ENCODE results near the gene RMP24.

RMP24 gene

GRCh38 chr18:36012891-36013290 is 40.4 kb downstream of the RMP24 start:
- no peak overlapping the region for H3K27ac ChIP-seq
- H3K36me3 ChIP-seq: no peaks in the 10 kb centered on the region
- H3K27me3 ChIP-seq: no peaks in the 10 kb centered on the region
- no peaks in the 10 kb centered on the region for H3K9me3 ChIP-seq
- in situ Hi-C loops (cut with MboI; ENCODE audit: low pct_ligation_motif_present in 1 of 4, low pct_unique_long_range_greater_than_20kb in 1 of 4, low sequenced_read_pairs in 3 of 4): loop anchor here in 3 of 4 donors (5.0 to 25.0 kb wide), 3 partner anchors 269 to 274 kb away; partner anchors contain the start of gene FHOD3 (in 1 of the 3)
- no peak for DNase-seq
- no peaks in the 10 kb centered on the region for H3K4me1 ChIP-seq
- TF ChIP-seq POLR2A (IDR thresholded peaks at IDR 0.05) (no peak), POLR2AphosphoS5 (IDR thresholded peaks at IDR 0.05) (no peak), EP300 (IDR thresholded peaks at IDR 0.05; ENCODE audit: low read depth) (no peak), CTCF (IDR thresholded peaks at IDR 0.05) (no peak)
- intact Hi-C loops (cut with DNase I; ENCODE audit: low total_unique reads): no loop called here
- no peak overlapping the region for H3K4me3 ChIP-seq
- WGBS, 2 donors (ENCODE audit: low coverage in 1 of 2): 89 to 94% methylated on average over 1 to 2 of the region's 2 CpGs

GRCh38 chr18:36015629-36016028 is 43.1 kb downstream of the RMP24 start:
- Histone ChIP-seq H3K4me1 (no peaks in the 10 kb centered on the region), H3K9me3 (no peaks in the 10 kb centered on the region), H3K36me3 (no peaks in the 10 kb centered on the region), H3K4me3 (no peak overlapping the region), H3K27me3 (no peaks in the 10 kb centered on the region), H3K27ac (no peak overlapping the region)
- TF ChIP-seq POLR2AphosphoS5 (IDR thresholded peaks at IDR 0.05): no peak
- TF ChIP-seq EP300 (IDR thresholded peaks at IDR 0.05; ENCODE audit: low read depth): no peak
- no peak for TF ChIP-seq POLR2A (IDR thresholded peaks at IDR 0.05)
- no peak for TF ChIP-seq CTCF (IDR thresholded peaks at IDR 0.05)
- intact Hi-C loops (cut with DNase I; ENCODE audit: low total_unique reads) (loop anchor here (5.0 kb wide), 1 partner anchor 267 kb away; no protein-coding TSS in a partner anchor), in situ Hi-C loops (cut with MboI; ENCODE audit: low pct_ligation_motif_present in 1 of 4, low pct_unique_long_range_greater_than_20kb in 1 of 4, low sequenced_read_pairs in 3 of 4) (loop anchor here in 1 of 4 donors (25.0 kb wide), 1 partner anchor 272 kb away; the partner anchor contains the start of gene FHOD3)
- DNase-seq: no peak
- 77 to 100% methylated on average over 2 to 3 of the region's 3 CpGs for WGBS, 2 donors (ENCODE audit: low coverage in 1 of 2)

- H3K36me3 ChIP-seq: no peaks in the 10 kb centered on the region
- 60 to 80% methylated on average over 1 to 2 of the region's 2 CpGs for WGBS, 2 donors (ENCODE audit: low coverage in 1 of 2)
- H3K27ac ChIP-seq: no peak overlapping the region
- in situ Hi-C loops (cut with MboI; ENCODE audit: low pct_ligation_motif_present in 1 of 4, low pct_unique_long_range_greater_than_20kb in 1 of 4, low sequenced_read_pairs in 3 of 4): loop anchor here in 1 of 4 donors (25.0 kb wide), 1 partner anchor 270 kb away; the partner anchor contains the start of gene FHOD3
- H3K27me3 ChIP-seq: no peaks in the 10 kb centered on the region
- intact Hi-C loops (cut with DNase I; ENCODE audit: low total_unique reads): loop anchor here (5.0 kb wide), 1 partner anchor 265 kb away; no protein-coding TSS in a partner anchor
- no peak for DNase-seq
- no peaks in the 10 kb centered on the region for H3K4me1 ChIP-seq
- TF ChIP-seq EP300 (IDR thresholded peaks at IDR 0.05; ENCODE audit: low read depth): no peak
- no peak for TF ChIP-seq CTCF (IDR thresholded peaks at IDR 0.05)
- no peak for TF ChIP-seq POLR2A (IDR thresholded peaks at IDR 0.05)
- TF ChIP-seq POLR2AphosphoS5 (IDR thresholded peaks at IDR 0.05): no peak
- no peak overlapping the region for H3K4me3 ChIP-seq
- no peaks in the 10 kb centered on the region for H3K9me3 ChIP-seq
Measured at GRCh38 chr18:36017232-36017631, 44.8 kb downstream of the RMP24 start.

GRCh38 chr18:36020174-36020711 is 47.8 kb downstream of the RMP24 start:
- 84 to 91% methylated on average over 3 of the region's 3 CpGs for WGBS, 2 donors (ENCODE audit: low coverage in 1 of 2)
- H3K36me3 ChIP-seq: no peaks in the 10 kb centered on the region
- DNase-seq: no peak
- H3K4me1 ChIP-seq: no peaks in the 10 kb centered on the region
- intact Hi-C loops (cut with DNase I; ENCODE audit: low total_unique reads): no loop called here
- H3K9me3 ChIP-seq: no peaks in the 10 kb centered on the region
- no peak for TF ChIP-seq CTCF (IDR thresholded peaks at IDR 0.05)
- no peak for TF ChIP-seq POLR2AphosphoS5 (IDR thresholded peaks at IDR 0.05)
- TF ChIP-seq POLR2A (IDR thresholded peaks at IDR 0.05): no peak
- TF ChIP-seq EP300 (IDR thresholded peaks at IDR 0.05; ENCODE audit: low read depth): no peak
- no peak overlapping the region for H3K27ac ChIP-seq
- in situ Hi-C loops (cut with MboI; ENCODE audit: low pct_ligation_motif_present in 1 of 4, low pct_unique_long_range_greater_than_20kb in 1 of 4, low sequenced_read_pairs in 3 of 4): loop anchor here in 1 of 4 donors (25.0 kb wide), 1 partner anchor 267 kb away; the partner anchor contains the start of gene FHOD3
- no peak overlapping the region for H3K4me3 ChIP-seq
- no peaks in the 10 kb centered on the region for H3K27me3 ChIP-seq
